ENCODE measurements around the gene CAST. TPM values are rescaled to one million over a fixed set of nuclear protein-coding genes. Genes with fewer than 3 reads are reported as not detected.
A peak's percentile ranks its signal among the peaks of the same experiment; 100 is the strongest.

Gene CAST
- total RNA-seq, 1 donor from 2014 or later, result 182 TPM

DNA sequence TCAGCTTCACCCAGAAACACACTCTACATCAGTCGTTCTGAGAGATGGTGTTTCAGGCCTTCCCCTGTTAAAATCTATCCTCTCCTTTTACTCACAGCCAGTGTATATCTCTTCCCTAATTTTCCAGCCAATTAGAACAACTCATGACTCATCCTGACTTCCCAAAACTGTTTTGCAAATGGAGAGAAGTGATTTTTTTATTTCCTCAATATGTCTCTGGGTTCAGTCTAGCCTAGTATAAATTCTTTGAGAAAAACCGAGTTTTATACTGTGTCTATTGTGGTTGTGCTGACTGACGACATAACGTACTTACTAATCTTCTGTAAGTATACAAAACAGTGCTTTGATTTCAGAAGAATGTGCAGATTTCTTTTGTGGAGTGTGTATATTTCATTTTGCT is 28.4 kb upstream of the CAST start:
- FAIRE-seq (no peak), DNase-seq (ENCODE audit: low read depth) (no peak)
- TF ChIP-seq, protein P1, sequence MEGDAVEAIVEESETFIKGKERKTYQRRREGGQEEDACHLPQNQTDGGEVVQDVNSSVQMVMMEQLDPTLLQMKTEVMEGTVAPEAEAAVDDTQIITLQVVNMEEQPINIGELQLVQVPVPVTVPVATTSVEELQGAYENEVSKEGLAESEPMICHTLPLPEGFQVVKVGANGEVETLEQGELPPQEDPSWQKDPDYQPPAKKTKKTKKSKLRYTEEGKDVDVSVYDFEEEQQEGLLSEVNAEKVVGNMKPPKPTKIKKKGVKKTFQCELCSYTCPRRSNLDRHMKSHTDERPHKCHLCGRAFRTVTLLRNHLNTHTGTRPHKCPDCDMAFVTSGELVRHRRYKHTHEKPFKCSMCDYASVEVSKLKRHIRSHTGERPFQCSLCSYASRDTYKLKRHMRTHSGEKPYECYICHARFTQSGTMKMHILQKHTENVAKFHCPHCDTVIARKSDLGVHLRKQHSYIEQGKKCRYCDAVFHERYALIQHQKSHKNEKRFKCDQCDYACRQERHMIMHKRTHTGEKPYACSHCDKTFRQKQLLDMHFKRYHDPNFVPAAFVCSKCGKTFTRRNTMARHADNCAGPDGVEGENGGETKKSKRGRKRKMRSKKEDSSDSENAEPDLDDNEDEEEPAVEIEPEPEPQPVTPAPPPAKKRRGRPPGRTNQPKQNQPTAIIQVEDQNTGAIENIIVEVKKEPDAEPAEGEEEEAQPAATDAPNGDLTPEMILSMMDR (IDR thresholded peaks at IDR 0.05; ENCODE audit: insufficient read depth, low read length, severe bottlenecking), result no peak
- Histone ChIP-seq H3K36me3 (ENCODE audit: control insufficient read depth, insufficient read depth, low read length) (no peaks in the 10 kb centered on the region), H3K27me3 (ENCODE audit: control insufficient read depth, insufficient read depth, low read length) (no peaks in the 10 kb centered on the region), H3K4me3 (ENCODE audit: low read depth, low read length) (no peak overlapping the region)

DNA sequence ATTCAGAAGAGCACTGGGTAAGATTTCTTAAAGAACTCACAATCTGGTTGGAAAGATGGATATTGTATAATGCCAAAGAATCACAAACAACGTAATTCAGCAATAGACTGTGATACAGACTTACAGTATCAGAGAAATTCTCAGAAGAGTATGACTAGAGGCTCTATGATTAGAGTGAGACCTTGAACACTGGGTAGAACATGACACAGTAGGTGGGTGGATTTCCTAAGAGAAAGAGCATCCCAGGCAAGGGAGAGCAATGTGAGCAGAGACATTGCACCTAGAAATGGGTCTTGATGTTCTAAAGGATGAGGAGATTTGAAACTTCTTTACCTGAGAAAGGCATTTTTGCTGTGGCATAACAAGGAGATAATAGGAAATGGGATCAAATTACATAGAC is 27.3 kb upstream of the CAST start:
- Histone ChIP-seq H3K4me3 (ENCODE audit: low read depth, low read length) (no peak overlapping the region), H3K27me3 (ENCODE audit: control insufficient read depth, insufficient read depth, low read length) (no peaks in the 10 kb centered on the region), H3K36me3 (ENCODE audit: control insufficient read depth, insufficient read depth, low read length) (no peaks in the 10 kb centered on the region)
- FAIRE-seq, result peak; percentile 64
- no peak for DNase-seq (ENCODE audit: low read depth)
- TF ChIP-seq, protein P1 (IDR thresholded peaks at IDR 0.05; ENCODE audit: insufficient read depth, low read length, severe bottlenecking), result no peak

DNA sequence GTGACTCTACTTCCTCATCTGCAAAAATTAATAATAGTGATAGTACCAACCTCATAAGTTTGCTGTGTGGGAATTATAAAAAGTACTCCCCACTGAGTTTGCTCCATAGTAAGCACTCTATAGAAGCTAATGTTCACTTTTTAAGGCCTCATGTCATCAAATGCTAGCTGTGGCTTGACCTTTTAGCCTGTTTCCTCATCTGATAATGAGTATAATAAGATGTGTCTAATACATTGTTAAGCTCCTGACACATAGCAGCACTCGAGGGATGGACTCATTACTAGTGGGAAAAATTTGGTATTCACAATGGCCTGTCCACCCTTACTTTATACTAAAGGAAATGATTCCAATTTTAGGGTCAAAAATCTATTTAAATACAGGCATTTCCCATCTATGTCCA is 26.1 kb upstream of the CAST start:
- TF ChIP-seq, protein P1 (IDR thresholded peaks at IDR 0.05; ENCODE audit: insufficient read depth, low read length, severe bottlenecking), result no peak
- FAIRE-seq (no peak), DNase-seq (ENCODE audit: low read depth) (no peak)
- no peaks in the 10 kb centered on the region for H3K36me3 ChIP-seq (ENCODE audit: control insufficient read depth, insufficient read depth, low read length)
- H3K4me3 ChIP-seq (ENCODE audit: low read depth, low read length), result no peak overlapping the region
- H3K27me3 ChIP-seq (ENCODE audit: control insufficient read depth, insufficient read depth, low read length), result no peaks in the 10 kb centered on the region

DNA sequence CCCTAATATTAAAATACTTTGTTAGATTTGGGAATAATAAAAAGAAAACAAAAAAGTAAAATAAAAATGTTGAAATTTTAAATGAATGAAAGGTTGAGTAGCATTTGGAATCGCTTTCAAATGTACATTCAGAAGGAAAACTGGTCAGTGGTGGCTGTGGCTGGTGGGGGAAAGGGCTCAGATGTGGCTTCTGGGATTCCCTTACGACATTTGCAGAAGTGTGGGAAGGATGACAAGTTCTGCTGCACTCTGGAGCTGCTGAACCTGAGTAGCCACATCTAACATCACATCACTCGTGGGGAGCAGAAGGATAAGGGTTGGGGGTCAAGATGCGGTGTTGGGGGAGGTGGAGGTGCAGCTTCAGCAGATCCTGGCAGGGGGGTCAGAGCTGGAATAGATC is 25.6 kb upstream of the CAST start:
- Histone ChIP-seq H3K27me3 (ENCODE audit: control insufficient read depth, insufficient read depth, low read length) (no peaks in the 10 kb centered on the region), H3K36me3 (ENCODE audit: control insufficient read depth, insufficient read depth, low read length) (no peaks in the 10 kb centered on the region), H3K4me3 (ENCODE audit: low read depth, low read length) (no peak overlapping the region)
- TF ChIP-seq, protein P1 (IDR thresholded peaks at IDR 0.05; ENCODE audit: insufficient read depth, low read length, severe bottlenecking), result no peak
- DNase-seq (ENCODE audit: low read depth), result no peak
- FAIRE-seq, result no peak

DNA sequence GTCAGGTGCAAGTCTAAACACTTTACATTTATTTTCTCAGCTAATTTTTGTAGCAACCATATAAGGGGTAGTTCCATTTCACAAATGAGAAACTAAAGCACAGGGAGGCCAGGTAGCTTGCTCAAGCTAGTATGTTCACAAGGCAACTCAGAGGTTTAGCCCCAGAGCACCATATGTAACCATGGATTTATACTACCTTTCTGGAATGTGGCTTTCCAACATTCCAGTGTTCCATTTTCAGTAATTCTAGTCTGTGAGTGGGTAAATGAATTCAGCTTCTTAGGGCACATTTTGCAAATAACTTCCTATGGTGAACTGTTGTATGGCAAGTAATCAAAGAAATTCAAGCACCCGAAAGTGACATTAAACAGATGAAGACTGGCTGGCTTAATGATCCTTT is 25.0 kb upstream of the CAST start:
- Histone ChIP-seq H3K36me3 (ENCODE audit: control insufficient read depth, insufficient read depth, low read length) (no peaks in the 10 kb centered on the region), H3K27me3 (ENCODE audit: control insufficient read depth, insufficient read depth, low read length) (no peaks in the 10 kb centered on the region), H3K4me3 (ENCODE audit: low read depth, low read length) (no peak overlapping the region)
- TF ChIP-seq, protein P1 (IDR thresholded peaks at IDR 0.05; ENCODE audit: insufficient read depth, low read length, severe bottlenecking), result no peak
- DNase-seq (ENCODE audit: low read depth), result no peak
- no peak for FAIRE-seq

DNA sequence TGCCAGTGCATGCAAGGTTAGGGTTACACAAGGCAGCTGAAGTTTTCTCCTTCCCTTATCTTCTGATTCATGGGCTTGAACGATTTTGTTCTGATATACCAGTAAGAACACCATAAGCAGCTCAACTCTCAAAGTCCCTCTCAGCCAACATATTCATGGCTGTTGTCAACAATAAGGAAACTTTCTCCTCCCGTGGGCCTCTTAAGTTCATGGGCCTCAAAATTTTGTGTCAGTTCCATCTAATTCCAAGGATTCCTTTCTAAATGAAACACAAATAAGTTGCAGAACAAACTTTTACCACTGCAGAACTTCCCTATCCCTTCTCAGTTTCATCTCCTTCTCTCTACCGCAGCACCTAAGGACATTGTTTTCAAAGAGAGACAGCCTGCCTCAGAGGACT is 23.6 kb upstream of the CAST start:
- no peak for DNase-seq (ENCODE audit: low read depth)
- Histone ChIP-seq H3K36me3 (ENCODE audit: control insufficient read depth, insufficient read depth, low read length) (no peaks in the 10 kb centered on the region), H3K4me3 (ENCODE audit: low read depth, low read length) (no peak overlapping the region), H3K27me3 (ENCODE audit: control insufficient read depth, insufficient read depth, low read length) (no peaks in the 10 kb centered on the region)
- TF ChIP-seq, protein P1 (IDR thresholded peaks at IDR 0.05; ENCODE audit: insufficient read depth, low read length, severe bottlenecking), result no peak
- FAIRE-seq, result no peak

Data from bronchial epithelial cell (primary cell).